Lower leg skin (tissue), 4 donors: ENCODE data around the gene GNAI3. TPM values are rescaled to one million over a fixed set of nuclear protein-coding genes. Genes with fewer than 3 reads are reported as not detected.

Experiments
- DNase-seq, 2 donors: peaks; one replicate each; pipeline ENCODE4 v3.0.0-alpha.2; 2019; ENCODE audit warnings: low spot score in 2 of 2
- H3K4me3 ChIP-seq: fragments of 200-600 bp; sonication (generic); 2 replicates; pipeline ENCODE4 v1.5.1; 2017; ENCODE audit warnings: mild to moderate bottlenecking, low read depth; ENCODE audit not compliant: poor library complexity, severe bottlenecking
- CTCF ChIP-seq, 3 donors: fragments of 450-650 bp; IDR thresholded peaks; one replicate each; pipeline ENCODE4 v1.5.1; 2016; ENCODE audit warnings: antibody characterized with exemption in 3 of 3, mild to moderate bottlenecking in 3 of 3, moderate library complexity in 2 of 3
- POLR2A ChIP-seq, 2 donors: fragments of 450-650 bp; IDR thresholded peaks; one replicate each; pipeline ENCODE4 v1.6.1; 2016 to 2017; ENCODE audit warnings: antibody characterized with exemption in 2 of 2, mild to moderate bottlenecking in 1 of 2, moderate library complexity in 1 of 2
- WGBS, 2 donors: methylation state at CpG; one replicate each; pipeline ENCODE4 v1.1.5; 2018; 5-methylcytosine and 5-hydroxymethylcytosine counted together
- intact Hi-C: fragments of 100-400 bp; cut with DNase I; formaldehyde crosslinking; loops from one replicate; pipeline ENCODE4 v1.15.0; 2023; ENCODE audit warnings: low total_unique reads
- total RNA-seq, 4 donors: library from RNA; depleted of rRNA; stranded (reverse); fragments of >200 nt; gene quantifications; one replicate each; pipeline ENCODE4 v1.1.0, GENCODE V29; 2016

The GNAI3 gene
- total RNA-seq, 4 donors from 2014 or later: 8.5 to 13.2 (median 10.7) TPM

- TF ChIP-seq POLR2A (IDR thresholded peaks at IDR 0.05) (no peak), CTCF (IDR thresholded peaks at IDR 0.05) (no peak)
- intact Hi-C loops: loop anchor here (10.0 kb wide), 1 partner anchor 45 kb away; no protein-coding TSS in a partner anchor
- DNase-seq: no peak
- WGBS, 2 donors: 95 to 96% methylated on average over 3 of the region's 3 CpGs
- no peak overlapping the region for H3K4me3 ChIP-seq
These were observed 61.5 kb downstream of the GNAI3 start for GRCh38 chr1:109609881-109610280.

- TF ChIP-seq CTCF (IDR thresholded peaks at IDR 0.05): no peak
- no peak for TF ChIP-seq POLR2A (IDR thresholded peaks at IDR 0.05)
- DNase-seq: no peak
- no peak overlapping the region for H3K4me3 ChIP-seq
- WGBS, 2 donors: 52 to 56% methylated on average over 3 of the region's 3 CpGs
- intact Hi-C loops: loop anchor here (10.0 kb wide), 1 partner anchor 46 kb away; no protein-coding TSS in a partner anchor
These were observed 62.3 kb downstream of the GNAI3 start for GRCh38 chr1:109610609-109611307.

- H3K4me3 ChIP-seq: no peak overlapping the region
- TF ChIP-seq CTCF (IDR thresholded peaks at IDR 0.05) (no peak), POLR2A (IDR thresholded peaks at IDR 0.05) (no peak)
- WGBS, 2 donors: 92 to 96% methylated on average over 13 of the region's 13 CpGs
- no peak for DNase-seq
- intact Hi-C loops: loop anchor here (10.0 kb wide), 1 partner anchor 47 kb away; no protein-coding TSS in a partner anchor
These were observed 63.0 kb downstream of the GNAI3 start for GRCh38 chr1:109611308-109611990.

- WGBS, 2 donors: 44 to 56% methylated on average over 7 of the region's 7 CpGs
- intact Hi-C loops: loop anchor here (10.0 kb wide), 1 partner anchor 49 kb away; no protein-coding TSS in a partner anchor
- TF ChIP-seq CTCF (IDR thresholded peaks at IDR 0.05): no peak
- no peak for TF ChIP-seq POLR2A (IDR thresholded peaks at IDR 0.05)
- no peak overlapping the region for H3K4me3 ChIP-seq
- no peak for DNase-seq
These were observed 65.1 kb downstream of the GNAI3 start for GRCh38 chr1:109613361-109614147.

GRCh38 chr1:109615879-109616278 lies 67.5 kb downstream of the GNAI3 start:
- TF ChIP-seq CTCF (IDR thresholded peaks at IDR 0.05) (no peak), POLR2A (IDR thresholded peaks at IDR 0.05) (no peak)
- DNase-seq: no peak
- 59 to 64% methylated on average over 3 of the region's 3 CpGs for WGBS, 2 donors
- intact Hi-C loops: loop anchor here (10.0 kb wide), 1 partner anchor 51 kb away; no protein-coding TSS in a partner anchor
- H3K4me3 ChIP-seq: no peak overlapping the region
